ENCODE results near the gene TNFAIP2. TPM values are rescaled to one million over a fixed set of nuclear protein-coding genes. Genes with fewer than 3 reads are reported as not detected.
"Not testable (repeated sequence)": the region's sequence is repeated elsewhere in the genome, so short reads cannot be mapped to it uniquely, and the experiment has no call there.

Gene TNFAIP2
- total and polyA plus RNA-seq, 2 of the 4 experiments (the other 2 are of a cell fraction): 6.3 to 9.6 TPM

DNA sequence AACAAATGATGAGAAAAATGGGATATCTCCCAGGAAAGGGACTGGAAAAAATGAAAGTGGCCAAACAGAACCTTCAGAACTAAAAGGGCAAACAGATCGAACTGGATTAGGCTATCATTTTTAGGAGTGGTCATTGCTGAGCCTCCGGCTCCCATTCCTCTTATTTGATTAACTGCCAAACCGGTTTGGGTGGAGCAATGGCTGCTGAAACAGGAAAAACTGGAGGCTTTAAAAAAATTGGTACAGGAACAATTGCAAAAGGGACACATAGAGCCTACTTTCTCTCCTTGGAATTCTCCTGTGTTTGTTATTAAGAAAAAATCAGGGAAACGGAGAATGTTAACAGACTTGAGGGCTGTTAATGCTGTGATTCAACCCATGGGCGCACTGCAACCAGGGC, 49.7 kb downstream of the TNFAIP2 start:
- H3K4me3 ChIP-seq (ENCODE audit: insufficient read depth, low read depth, low read length): no peak overlapping the region
- H2BK120ac ChIP-seq (ENCODE audit: low read depth, low read length): no peak overlapping the region
- H2AK5ac ChIP-seq (ENCODE audit: low read depth, low read length): no peak overlapping the region
- H3K23ac ChIP-seq (ENCODE audit: low read depth, low read length): no peak overlapping the region
- CTCF ChIA-PET: no interaction called here
- ATAC-seq (ENCODE audit: low read depth): no peak
- WGBS, 2 experiments (ENCODE audit: extremely low coverage in 2 of 2, insufficient read length in 1 of 2): 60% methylated on average over 1 of the region's 5 CpGs; no CpG with 5 or more reads in 1 of the 2 experiments
- no peak overlapping the region for H2AK9ac ChIP-seq (replicated peaks; ENCODE audit: low read depth, low read length, poor library complexity)
- TF ChIP-seq SMC3 (IDR thresholded peaks at IDR 0.05; ENCODE audit: low read depth, low read length): no peak
- no peak for TF ChIP-seq MAZ (IDR thresholded peaks at IDR 0.05; ENCODE audit: borderline replicate concordance, low read depth, low read length)
- TF ChIP-seq, protein P1, sequence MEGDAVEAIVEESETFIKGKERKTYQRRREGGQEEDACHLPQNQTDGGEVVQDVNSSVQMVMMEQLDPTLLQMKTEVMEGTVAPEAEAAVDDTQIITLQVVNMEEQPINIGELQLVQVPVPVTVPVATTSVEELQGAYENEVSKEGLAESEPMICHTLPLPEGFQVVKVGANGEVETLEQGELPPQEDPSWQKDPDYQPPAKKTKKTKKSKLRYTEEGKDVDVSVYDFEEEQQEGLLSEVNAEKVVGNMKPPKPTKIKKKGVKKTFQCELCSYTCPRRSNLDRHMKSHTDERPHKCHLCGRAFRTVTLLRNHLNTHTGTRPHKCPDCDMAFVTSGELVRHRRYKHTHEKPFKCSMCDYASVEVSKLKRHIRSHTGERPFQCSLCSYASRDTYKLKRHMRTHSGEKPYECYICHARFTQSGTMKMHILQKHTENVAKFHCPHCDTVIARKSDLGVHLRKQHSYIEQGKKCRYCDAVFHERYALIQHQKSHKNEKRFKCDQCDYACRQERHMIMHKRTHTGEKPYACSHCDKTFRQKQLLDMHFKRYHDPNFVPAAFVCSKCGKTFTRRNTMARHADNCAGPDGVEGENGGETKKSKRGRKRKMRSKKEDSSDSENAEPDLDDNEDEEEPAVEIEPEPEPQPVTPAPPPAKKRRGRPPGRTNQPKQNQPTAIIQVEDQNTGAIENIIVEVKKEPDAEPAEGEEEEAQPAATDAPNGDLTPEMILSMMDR (conservative IDR thresholded peaks at IDR 0.05; ENCODE audit: low read depth, low read length): no peak
- no peak for TF ChIP-seq RFX5 (IDR thresholded peaks at IDR 0.05; ENCODE audit: low read depth, low read length)
- TF ChIP-seq RCOR1 (IDR thresholded peaks at IDR 0.05; ENCODE audit: insufficient replicate concordance, low read length): no peak
- no peak for TF ChIP-seq BHLHE40 (IDR thresholded peaks at IDR 0.05; ENCODE audit: low read depth, low read length)
- H4K5ac ChIP-seq (ENCODE audit: low read depth, low read length): no peak overlapping the region
- no peak for DNase-seq
- in situ Hi-C loops (cut with MboI; ENCODE audit: low sequenced_read_pairs): no loop called here
- H3K27me3 ChIP-seq (ENCODE audit: control insufficient read depth, insufficient read depth, low read length): peaks cover 25% of the 10 kb centered on the region
- intact Hi-C loops (cut with micrococcal nuclease): no loop called here
- H4K20me1 ChIP-seq (ENCODE audit: insufficient read depth, low read length): no peaks in the 10 kb centered on the region
- H3K18ac ChIP-seq (ENCODE audit: low read depth, low read length): no peak overlapping the region
- no peaks in the 10 kb centered on the region for H3K9me1 ChIP-seq (ENCODE audit: insufficient read depth, low read length)
- H3K56ac ChIP-seq (ENCODE audit: extremely low read depth, insufficient read depth, low read length): no peak overlapping the region
- H2AFZ ChIP-seq (replicated peaks; ENCODE audit: low read length, poor library complexity): no peak overlapping the region
- H2BK15ac ChIP-seq (ENCODE audit: low read depth, low read length): no peak overlapping the region
- no TSS peak for BruUV-seq (replicated peaks)
- H3K79me1 ChIP-seq (ENCODE audit: low read depth in 1 of 2, low read length in 2 of 2): no peaks in the 10 kb centered on the region
- H2BK20ac ChIP-seq (ENCODE audit: low read depth, low read length): no peak overlapping the region
- H3K4me1 ChIP-seq (ENCODE audit: control insufficient read depth, insufficient read depth, low read length): no peaks in the 10 kb centered on the region
- H3K4ac ChIP-seq (ENCODE audit: low read depth, low read length): no peak overlapping the region
- H4K8ac ChIP-seq (ENCODE audit: low read depth in 2 of 2, low read length in 2 of 2): no peak overlapping the region
- H2BK5ac ChIP-seq (ENCODE audit: low read depth, low read length, poor library complexity, severe bottlenecking): no peak overlapping the region
- peaks cover 22% of the 10 kb centered on the region for H3K9me3 ChIP-seq (ENCODE audit: control insufficient read depth, insufficient read depth, low read length)
- POLR2A ChIA-PET (ENCODE audit: unreplicated experiment): no interaction called here
- no peaks in the 10 kb centered on the region for H3K36me3 ChIP-seq (ENCODE audit: control insufficient read depth, insufficient read depth, low read length)
- no peak overlapping the region for H3K4me2 ChIP-seq (ENCODE audit: low read depth, low read length)
- dilution Hi-C loops (cut with HindIII; ENCODE audit: low sequenced_read_pairs, unreplicated experiment): no loop called here
- H3K27ac ChIP-seq (ENCODE audit: insufficient read depth, low read length): no peak overlapping the region
- H4K91ac ChIP-seq (ENCODE audit: insufficient read depth, low read depth, low read length): no peak overlapping the region
- no peak overlapping the region for H3K9ac ChIP-seq (ENCODE audit: low read depth, low read length)
- H3K14ac ChIP-seq (replicated peaks; ENCODE audit: low read depth, low read length): no peak overlapping the region

DNA sequence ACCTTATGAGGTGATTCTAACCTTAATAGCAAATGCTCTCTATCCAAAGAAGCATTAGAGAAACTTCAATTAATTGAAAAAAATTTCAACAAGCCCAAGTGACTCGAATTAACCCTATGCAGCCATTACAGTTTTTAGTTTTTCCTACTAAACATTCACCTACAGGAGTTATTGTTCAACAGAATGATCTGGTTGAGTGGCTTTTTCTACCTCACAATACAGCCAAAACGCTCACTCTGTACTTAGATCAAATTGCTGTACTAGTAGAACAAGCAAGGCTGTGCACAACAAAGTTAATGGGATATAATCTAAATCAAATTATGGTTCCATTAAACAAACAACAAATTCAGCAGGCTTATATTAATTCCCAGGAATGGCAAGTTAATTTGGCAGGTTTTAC, 50.6 kb downstream of the TNFAIP2 start:
- H3K4me2 ChIP-seq (ENCODE audit: low read depth, low read length); POLR2A ChIA-PET (ENCODE audit: unreplicated experiment); CTCF ChIA-PET; H2AFZ ChIP-seq (replicated peaks; ENCODE audit: low read length, poor library complexity); H2BK20ac ChIP-seq (ENCODE audit: low read depth, low read length); H2BK15ac ChIP-seq (ENCODE audit: low read depth, low read length); H3K9ac ChIP-seq (ENCODE audit: low read depth, low read length); H3K79me1 ChIP-seq (ENCODE audit: low read depth in 1 of 2, low read length in 2 of 2); H3K14ac ChIP-seq (replicated peaks; ENCODE audit: low read depth, low read length); H2BK5ac ChIP-seq (ENCODE audit: low read depth, low read length, poor library complexity, severe bottlenecking); H3K56ac ChIP-seq (ENCODE audit: extremely low read depth, insufficient read depth, low read length); H3K4ac ChIP-seq (ENCODE audit: low read depth, low read length); intact Hi-C loops (cut with micrococcal nuclease); BruUV-seq (replicated peaks); H2AK9ac ChIP-seq (replicated peaks; ENCODE audit: low read depth, low read length, poor library complexity); H4K5ac ChIP-seq (ENCODE audit: low read depth, low read length); H2AK5ac ChIP-seq (ENCODE audit: low read depth, low read length); ATAC-seq (ENCODE audit: low read depth); dilution Hi-C loops (cut with HindIII; ENCODE audit: low sequenced_read_pairs, unreplicated experiment); H3K23ac ChIP-seq (ENCODE audit: low read depth, low read length); H3K18ac ChIP-seq (ENCODE audit: low read depth, low read length); DNase-seq; H4K91ac ChIP-seq (ENCODE audit: insufficient read depth, low read depth, low read length); H4K8ac ChIP-seq (ENCODE audit: low read depth in 2 of 2, low read length in 2 of 2); H3K4me3 ChIP-seq (ENCODE audit: insufficient read depth, low read depth, low read length); H2BK120ac ChIP-seq (ENCODE audit: low read depth, low read length); H3K27ac ChIP-seq (ENCODE audit: insufficient read depth, low read length); in situ Hi-C loops (cut with MboI; ENCODE audit: low sequenced_read_pairs); H3K36me3 ChIP-seq (ENCODE audit: control insufficient read depth, insufficient read depth, low read length); H3K4me1 ChIP-seq (ENCODE audit: control insufficient read depth, insufficient read depth, low read length); H4K20me1 ChIP-seq (ENCODE audit: insufficient read depth, low read length); H3K9me1 ChIP-seq (ENCODE audit: insufficient read depth, low read length): not testable (repeated sequence)
- H3K9me3 ChIP-seq (ENCODE audit: control insufficient read depth, insufficient read depth, low read length): peaks cover 22% of the 10 kb centered on the region
- WGBS, 2 experiments (ENCODE audit: extremely low coverage in 2 of 2, insufficient read length in 1 of 2): no CpG with 5 or more reads among the region's 2 CpGs
- peaks cover 21% of the 10 kb centered on the region for H3K27me3 ChIP-seq (ENCODE audit: control insufficient read depth, insufficient read depth, low read length)

All from IMR-90 (cell line).